AG10803 (cell line): ENCODE data around the gene SBF1.
"Not testable (repeated sequence)": the region's sequence is repeated elsewhere in the genome, so short reads cannot be mapped to it uniquely, and the experiment has no call there.

Experiments used
- DNase-seq: peaks from one replicate; pipeline ENCODE4 v3.0.0; 2010; ENCODE audit warnings: low read depth
- H3K4me3 ChIP-seq: 2 replicates; pipeline ENCODE4 v1.5.1; 2011; ENCODE audit warnings: mild to moderate bottlenecking, low read length, control low read depth
- TF ChIP-seq, protein P1 (sequence below): conservative IDR thresholded peaks from 2 replicates; pipeline ENCODE4 v1.5.1; 2011; ENCODE audit warnings: mild to moderate bottlenecking, low read length, control low read depth, inconsistent platforms

SBF1 gene

DNA sequence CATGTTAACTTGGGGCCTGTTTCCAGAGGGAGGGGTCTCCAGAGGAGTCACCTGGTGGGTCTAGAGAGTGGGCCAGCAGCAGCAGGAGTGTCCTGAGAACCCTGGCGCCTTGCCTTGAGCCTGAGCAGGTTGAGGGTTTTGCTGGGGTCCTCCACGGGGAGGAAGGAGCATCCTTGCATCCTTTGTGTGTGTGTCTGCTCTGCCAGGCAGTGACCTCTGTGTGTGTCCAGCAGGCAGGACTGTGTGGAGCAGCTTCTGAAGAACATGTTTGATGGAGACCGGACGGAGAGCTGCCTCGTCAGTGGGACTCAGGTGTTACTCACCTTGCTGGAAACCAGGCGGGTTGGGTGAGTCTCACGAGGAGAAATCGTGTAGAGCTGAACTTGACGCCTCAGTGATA, 55.7 kb downstream of the SBF1 start:
- H3K4me3 ChIP-seq: no peak overlapping the region
- no peak for DNase-seq
- TF ChIP-seq, protein P1, sequence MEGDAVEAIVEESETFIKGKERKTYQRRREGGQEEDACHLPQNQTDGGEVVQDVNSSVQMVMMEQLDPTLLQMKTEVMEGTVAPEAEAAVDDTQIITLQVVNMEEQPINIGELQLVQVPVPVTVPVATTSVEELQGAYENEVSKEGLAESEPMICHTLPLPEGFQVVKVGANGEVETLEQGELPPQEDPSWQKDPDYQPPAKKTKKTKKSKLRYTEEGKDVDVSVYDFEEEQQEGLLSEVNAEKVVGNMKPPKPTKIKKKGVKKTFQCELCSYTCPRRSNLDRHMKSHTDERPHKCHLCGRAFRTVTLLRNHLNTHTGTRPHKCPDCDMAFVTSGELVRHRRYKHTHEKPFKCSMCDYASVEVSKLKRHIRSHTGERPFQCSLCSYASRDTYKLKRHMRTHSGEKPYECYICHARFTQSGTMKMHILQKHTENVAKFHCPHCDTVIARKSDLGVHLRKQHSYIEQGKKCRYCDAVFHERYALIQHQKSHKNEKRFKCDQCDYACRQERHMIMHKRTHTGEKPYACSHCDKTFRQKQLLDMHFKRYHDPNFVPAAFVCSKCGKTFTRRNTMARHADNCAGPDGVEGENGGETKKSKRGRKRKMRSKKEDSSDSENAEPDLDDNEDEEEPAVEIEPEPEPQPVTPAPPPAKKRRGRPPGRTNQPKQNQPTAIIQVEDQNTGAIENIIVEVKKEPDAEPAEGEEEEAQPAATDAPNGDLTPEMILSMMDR: no peak

DNA sequence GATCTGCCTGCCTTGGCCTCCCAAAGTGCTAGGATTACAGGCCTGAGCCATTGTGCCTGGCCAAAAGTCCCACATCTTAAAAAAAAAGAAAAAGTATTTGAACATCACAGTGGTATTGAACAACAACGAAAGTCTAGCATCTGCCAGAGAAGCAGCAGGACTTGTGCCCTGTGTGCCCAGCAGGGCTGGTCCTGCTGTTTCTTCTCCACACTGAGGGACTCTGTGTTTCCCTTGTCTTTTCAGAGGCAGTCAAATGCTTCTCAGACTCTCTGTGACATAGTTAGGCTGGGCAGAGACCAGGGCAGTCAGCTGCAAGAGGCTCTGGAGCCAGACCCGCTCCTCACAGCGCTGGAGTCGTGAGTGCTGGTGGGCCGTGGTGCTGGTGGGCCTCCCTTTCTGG, 56.2 kb downstream of the SBF1 start:
- TF ChIP-seq, protein P1: no peak

DNA sequence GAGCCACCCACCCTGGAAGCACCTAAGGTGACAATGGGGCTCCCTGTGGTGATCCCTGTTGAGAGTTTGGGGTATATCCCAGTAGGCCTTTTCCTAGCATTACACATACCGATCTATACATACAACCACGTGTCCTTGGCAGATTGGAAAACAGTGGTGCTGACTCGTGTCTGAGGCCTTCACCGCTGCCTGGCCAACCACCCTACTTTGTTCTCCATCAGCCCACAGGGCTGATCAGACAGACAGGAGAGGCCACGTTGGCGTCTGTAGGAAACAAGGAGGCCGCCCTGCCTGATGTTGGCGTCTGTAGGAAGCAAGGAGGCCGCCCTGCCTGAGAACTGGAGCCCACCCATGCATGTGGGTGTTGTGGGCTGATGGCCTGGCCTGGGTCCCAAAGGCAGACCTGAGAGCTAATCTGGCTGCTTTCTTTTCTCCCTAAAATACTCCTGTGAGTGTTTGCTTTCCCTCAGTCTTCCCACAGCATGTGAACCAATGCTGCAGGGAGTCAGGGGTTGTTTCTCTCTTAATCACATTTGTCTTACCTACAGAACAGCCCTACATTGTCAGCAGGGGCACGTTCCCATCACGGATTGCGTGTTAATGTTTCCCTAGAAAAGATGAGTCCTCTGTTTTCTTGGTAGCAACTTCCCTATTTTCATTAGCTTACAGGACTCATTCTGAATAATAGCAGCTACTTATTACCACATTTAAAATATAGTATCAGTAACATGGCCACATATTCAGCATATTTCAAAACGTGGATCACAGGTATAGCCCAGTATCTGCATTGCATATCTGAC, 57.2 kb downstream of the SBF1 start:
- TF ChIP-seq, protein P1: no peak
- no peak overlapping the region for H3K4me3 ChIP-seq
- DNase-seq: no peak

More for the DNA sequence above, 56.2 kb downstream of the SBF1 start:
- no peak for DNase-seq
- H3K4me3 ChIP-seq: no peak overlapping the region

DNA sequence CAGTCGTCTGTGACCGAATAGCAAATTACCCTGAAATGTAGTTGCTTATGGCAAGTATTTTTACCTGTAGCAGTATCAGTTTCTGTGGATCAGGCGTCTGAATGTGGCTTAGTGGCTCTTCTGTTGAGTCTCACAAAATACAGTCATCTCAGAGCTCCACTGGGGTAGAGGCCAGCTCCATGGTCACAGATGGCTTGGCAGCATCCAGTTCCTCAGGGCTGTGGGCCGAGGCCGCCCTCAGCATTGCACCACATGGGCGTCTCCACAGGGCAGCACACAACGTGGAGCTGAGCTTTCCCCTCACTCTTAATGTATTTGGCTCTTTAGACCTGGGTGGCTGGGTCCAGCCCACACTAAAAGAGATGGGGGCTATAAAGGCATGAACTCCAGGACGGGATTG, 57.8 kb downstream of the SBF1 start:
- TF ChIP-seq, protein P1: no peak
- H3K4me3 ChIP-seq: no peak overlapping the region
- no peak for DNase-seq

DNA sequence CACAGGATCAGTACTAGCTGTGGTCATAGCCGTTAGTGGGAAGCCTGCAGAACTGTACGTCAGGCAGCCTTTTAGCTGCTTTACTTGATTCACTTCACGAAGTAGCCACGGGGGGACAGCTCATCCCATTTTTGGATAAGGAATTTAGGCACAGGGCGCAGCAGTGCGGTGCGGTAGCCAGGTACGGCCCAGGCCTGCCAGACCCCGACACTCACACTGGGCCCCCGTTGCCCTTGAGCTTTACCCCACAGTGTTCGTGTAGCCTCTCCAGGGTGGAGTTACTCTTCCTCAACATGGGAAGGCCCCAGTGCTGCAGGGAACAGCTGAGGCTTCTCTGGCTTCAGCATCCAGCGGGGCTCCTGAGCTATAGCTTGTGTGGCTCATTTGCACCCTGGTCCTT, 59.4 kb downstream of the SBF1 start:
- DNase-seq: no peak
- H3K4me3 ChIP-seq: no peak overlapping the region
- TF ChIP-seq, protein P1: no peak

DNA sequence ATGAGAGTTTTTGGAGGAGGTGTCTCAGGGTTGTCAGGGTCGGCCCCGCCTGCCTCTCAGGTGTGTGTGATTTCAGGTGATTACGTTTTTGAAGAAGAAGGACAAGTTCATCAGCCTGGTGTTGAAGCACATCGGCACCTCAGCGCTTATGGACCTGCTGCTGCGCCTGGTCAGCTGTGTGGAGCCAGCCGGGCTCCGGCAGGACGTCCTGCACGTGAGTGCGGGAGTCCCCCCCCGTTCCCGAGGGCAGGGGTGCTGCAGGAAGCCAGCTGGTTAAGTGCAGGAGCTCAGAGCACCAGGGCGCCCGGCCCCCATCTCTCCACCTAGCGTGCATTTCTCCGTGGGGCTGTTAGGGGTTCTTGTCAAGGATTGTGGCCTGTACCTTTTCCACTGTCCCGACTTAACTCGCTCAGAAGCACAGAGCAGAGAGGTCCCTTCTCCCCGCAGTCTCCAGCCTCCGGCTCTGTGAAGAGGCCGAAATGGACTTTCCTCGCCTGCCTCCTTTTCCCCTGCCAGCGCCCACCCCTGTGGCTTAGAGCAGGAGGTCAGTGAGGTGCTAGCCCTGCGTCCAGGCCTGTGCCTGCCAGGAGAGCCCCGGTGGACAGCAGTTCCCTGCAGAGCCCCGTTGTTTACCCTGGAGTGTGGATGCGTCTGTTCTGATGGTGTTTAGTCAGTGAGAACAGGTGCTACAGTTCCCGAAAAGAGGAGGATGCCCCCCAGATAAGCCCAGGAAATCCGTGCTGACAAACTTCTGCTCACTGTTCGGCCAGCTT, 60.2 kb downstream of the SBF1 start:
- no peak overlapping the region for H3K4me3 ChIP-seq
- no peak for DNase-seq
- TF ChIP-seq, protein P1: no peak

DNA sequence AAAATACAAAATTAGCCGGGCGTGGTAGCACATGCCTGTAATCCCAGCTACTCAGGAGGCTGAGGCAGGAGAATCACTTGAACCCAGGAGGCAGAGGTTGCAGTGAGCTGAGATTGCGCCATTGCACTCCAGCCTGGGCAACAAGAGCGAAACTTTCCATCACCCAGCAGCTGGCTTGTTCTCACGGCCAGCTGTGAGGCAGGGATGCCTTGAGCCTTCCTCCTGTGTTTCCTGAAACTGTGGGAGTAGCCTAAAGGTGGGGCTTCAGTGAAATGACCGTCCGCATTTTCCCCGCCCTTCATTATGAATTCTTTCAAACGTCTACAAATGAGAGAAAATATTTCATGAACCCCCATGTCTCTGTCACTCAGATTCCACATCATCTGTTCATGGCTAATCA, 65.9 kb downstream of the SBF1 start:
- not testable (repeated sequence) for DNase-seq

More for the DNA sequence above, 65.9 kb downstream of the SBF1 start:
- not testable (repeated sequence) for H3K4me3 ChIP-seq
